COR-L47 (cell line): ENCODE data around the gene RAE1.
"Not testable (repeated sequence)": the region's sequence is repeated elsewhere in the genome, so short reads cannot be mapped to it uniquely, and the experiment has no call there.

Experiments
- DNase-seq: peaks from one replicate; lab custom pipeline; 2025; lab: John Stamatoyannopoulos, UW

RAE1 gene

GRCh38 chr20:57326667-57327455 is 24.2 kb upstream of the RAE1 start:
- peak; percentile 37 for DNase-seq

- DNase-seq: no peak
These were observed 23.2 kb upstream of the RAE1 start for GRCh38 chr20:57327820-57328219.

GRCh38 chr20:57329608-57330221 is 21.3 kb upstream of the RAE1 start, which contains the start of gene SPO11:
Gene SPO11 (plus strand): TSS chr20:57329803. CDS start chr20:57329868, 65 bp downstream.
- DNase-seq: no peak

GRCh38 chr20:57330998-57331397 is 20.1 kb upstream of the RAE1 start:
- no peak for DNase-seq

GRCh38 chr20:57332105-57333089 is 18.7 kb upstream of the RAE1 start:
- DNase-seq: no peak

- DNase-seq: no peak
These were observed 15.7 kb upstream of the RAE1 start for GRCh38 chr20:57335392-57335791.

GRCh38 chr20:57341663-57342062 is 9.4 kb upstream of the RAE1 start:
- no peak for DNase-seq

GRCh38 chr20:57342829-57343228 is 8.2 kb upstream of the RAE1 start:
- DNase-seq: no peak

- DNase-seq: peak; percentile 24
These were observed 4.6 kb upstream of the RAE1 start for GRCh38 chr20:57346477-57346876.

- DNase-seq: no peak
These were observed 3.7 kb upstream of the RAE1 start for GRCh38 chr20:57347393-57347792.

GRCh38 chr20:57348200-57348921 is 2.7 kb upstream of the RAE1 start:
- not testable (repeated sequence) for DNase-seq

- not testable (repeated sequence) for DNase-seq
These were observed 2.0 kb upstream of the RAE1 start for GRCh38 chr20:57348922-57349574.

GRCh38 chr20:57350081-57350710 is 859 bp upstream of the RAE1 start:
- no peak for DNase-seq

GRCh38 chr20:57350726-57351041 is 371 bp upstream of the RAE1 start:
- not testable (repeated sequence) for DNase-seq

GRCh38 chr20:57352305-57352704 is 1.2 kb downstream of the RAE1 start:
- DNase-seq: no peak

- DNase-seq: no peak
These were observed 2.3 kb downstream of the RAE1 start for GRCh38 chr20:57353351-57353750.

GRCh38 chr20:57361517-57361916 is 10.5 kb downstream of the RAE1 start:
- DNase-seq: no peak

- no peak for DNase-seq
These were observed 13.4 kb downstream of the RAE1 start for GRCh38 chr20:57364451-57364850.

- DNase-seq: no peak
These were observed 18.5 kb downstream of the RAE1 start for GRCh38 chr20:57369596-57369995.

- no peak for DNase-seq
These were observed 19.3 kb downstream of the RAE1 start for GRCh38 chr20:57370316-57370715.

GRCh38 chr20:57371363-57371762 is 20.3 kb downstream of the RAE1 start:
- DNase-seq: no peak
